ENCODE measurements around the gene SHANK1.

The SHANK1 gene

GRCh38 chr19:50679177-50680125 lies 40.2 kb downstream of the SHANK1 start:
- DNase-seq = peak; percentile 85

GRCh38 chr19:50678323-50678722 lies 41.3 kb downstream of the SHANK1 start:
- no peak for DNase-seq

GRCh38 chr19:50677636-50678035 lies 42.0 kb downstream of the SHANK1 start:
- DNase-seq = no peak

- no peak for DNase-seq
These were observed 42.9 kb downstream of the SHANK1 start for GRCh38 chr19:50676625-50677197.

- DNase-seq = no peak
These were observed 46.5 kb downstream of the SHANK1 start for GRCh38 chr19:50673118-50673517.

GRCh38 chr19:50670102-50670380 lies 49.6 kb downstream of the SHANK1 start:
- DNase-seq = no peak

- DNase-seq = peak; percentile 61
These were observed 50.1 kb downstream of the SHANK1 start for GRCh38 chr19:50669302-50670101.

GRCh38 chr19:50668879-50669278 lies 50.7 kb downstream of the SHANK1 start:
- DNase-seq = no peak

- no peak for DNase-seq
These were observed 51.2 kb downstream of the SHANK1 start for GRCh38 chr19:50668416-50668815.

GRCh38 chr19:50667759-50668231 lies 51.8 kb downstream of the SHANK1 start:
- DNase-seq = no peak

GRCh38 chr19:50667177-50667758 lies 52.3 kb downstream of the SHANK1 start:
- DNase-seq = no peak

- DNase-seq = no peak
These were observed 53.0 kb downstream of the SHANK1 start for GRCh38 chr19:50666346-50667176.

- DNase-seq = no peak
These were observed 55.4 kb downstream of the SHANK1 start for GRCh38 chr19:50664204-50664603.

GRCh38 chr19:50663482-50663790 lies 56.2 kb downstream of the SHANK1 start:
- DNase-seq = no peak

- DNase-seq = no peak
These were observed 56.7 kb downstream of the SHANK1 start for GRCh38 chr19:50662651-50663481.

- DNase-seq = no peak
These were observed 57.6 kb downstream of the SHANK1 start for GRCh38 chr19:50661766-50662650.

- no peak for DNase-seq
These were observed 58.6 kb downstream of the SHANK1 start for GRCh38 chr19:50661023-50661422.

GRCh38 chr19:50660088-50660366 lies 59.6 kb downstream of the SHANK1 start:
- no peak for DNase-seq

GRCh38 chr19:50659318-50660087 lies 60.1 kb downstream of the SHANK1 start:
- no peak for DNase-seq
